ENCODE measurements around the gene KCNJ10.

GRCh38 chr1:160092366-160093068 is 22.6 kb upstream of the KCNJ10 start:
- TF ChIP-seq, protein P1, sequence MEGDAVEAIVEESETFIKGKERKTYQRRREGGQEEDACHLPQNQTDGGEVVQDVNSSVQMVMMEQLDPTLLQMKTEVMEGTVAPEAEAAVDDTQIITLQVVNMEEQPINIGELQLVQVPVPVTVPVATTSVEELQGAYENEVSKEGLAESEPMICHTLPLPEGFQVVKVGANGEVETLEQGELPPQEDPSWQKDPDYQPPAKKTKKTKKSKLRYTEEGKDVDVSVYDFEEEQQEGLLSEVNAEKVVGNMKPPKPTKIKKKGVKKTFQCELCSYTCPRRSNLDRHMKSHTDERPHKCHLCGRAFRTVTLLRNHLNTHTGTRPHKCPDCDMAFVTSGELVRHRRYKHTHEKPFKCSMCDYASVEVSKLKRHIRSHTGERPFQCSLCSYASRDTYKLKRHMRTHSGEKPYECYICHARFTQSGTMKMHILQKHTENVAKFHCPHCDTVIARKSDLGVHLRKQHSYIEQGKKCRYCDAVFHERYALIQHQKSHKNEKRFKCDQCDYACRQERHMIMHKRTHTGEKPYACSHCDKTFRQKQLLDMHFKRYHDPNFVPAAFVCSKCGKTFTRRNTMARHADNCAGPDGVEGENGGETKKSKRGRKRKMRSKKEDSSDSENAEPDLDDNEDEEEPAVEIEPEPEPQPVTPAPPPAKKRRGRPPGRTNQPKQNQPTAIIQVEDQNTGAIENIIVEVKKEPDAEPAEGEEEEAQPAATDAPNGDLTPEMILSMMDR (IDR thresholded peaks at IDR 0.05; ENCODE audit: poor library complexity): no peak
- no peak for TF ChIP-seq EZH2phosphoT487 (IDR thresholded peaks at IDR 0.05; ENCODE audit: low read depth, severe bottlenecking, unreplicated experiment)
